Subcutaneous abdominal adipose tissue (tissue), 5 donors: ENCODE results near the gene TMEM120B.

Experiments used
- H3K27ac ChIP-seq: one replicate; pipeline ENCODE4 v1.7.0; 2013; ENCODE audit warnings: low read depth, mild to moderate bottlenecking, inconsistent platforms, low read length, moderate library complexity
- H3K27me3 ChIP-seq, 5 donors: one replicate each; pipeline ENCODE4 v1.7.0; 2013; ENCODE audit warnings: low read length in 5 of 5, inconsistent platforms in 1 of 5; ENCODE audit not compliant: control insufficient read depth in 5 of 5, insufficient read depth in 4 of 5
- H3K36me3 ChIP-seq, 5 donors: one replicate each; pipeline ENCODE4 v1.7.0; 2013; ENCODE audit warnings: low read length in 5 of 5; ENCODE audit not compliant: control insufficient read depth in 5 of 5, insufficient read depth in 5 of 5
- H3K4me1 ChIP-seq, 5 donors: one replicate each; pipeline ENCODE4 v1.7.0; 2013; ENCODE audit warnings: low read length in 5 of 5, mild to moderate bottlenecking in 3 of 5, moderate library complexity in 1 of 5; ENCODE audit not compliant: control insufficient read depth in 5 of 5, insufficient read depth in 5 of 5
- H3K4me3 ChIP-seq, 5 donors: one replicate each; pipeline ENCODE4 v1.7.0; 2013; ENCODE audit warnings: low read length in 5 of 5, low read depth in 1 of 5
- H3K9ac ChIP-seq, 5 donors: one replicate each; pipeline ENCODE4 v1.7.0; 2013; ENCODE audit warnings: low read length in 5 of 5, mild to moderate bottlenecking in 4 of 5, moderate library complexity in 3 of 5
- H3K9me3 ChIP-seq, 5 donors: one replicate each; pipeline ENCODE4 v1.7.0; 2013; ENCODE audit warnings: low read length in 5 of 5; ENCODE audit not compliant: control insufficient read depth in 5 of 5
- donor health status: healthy.
- donor health status: healthy.
- donor health status: healthy.
- donor health status: healthy.
- donor health status: healthy.

TMEM120B gene

DNA sequence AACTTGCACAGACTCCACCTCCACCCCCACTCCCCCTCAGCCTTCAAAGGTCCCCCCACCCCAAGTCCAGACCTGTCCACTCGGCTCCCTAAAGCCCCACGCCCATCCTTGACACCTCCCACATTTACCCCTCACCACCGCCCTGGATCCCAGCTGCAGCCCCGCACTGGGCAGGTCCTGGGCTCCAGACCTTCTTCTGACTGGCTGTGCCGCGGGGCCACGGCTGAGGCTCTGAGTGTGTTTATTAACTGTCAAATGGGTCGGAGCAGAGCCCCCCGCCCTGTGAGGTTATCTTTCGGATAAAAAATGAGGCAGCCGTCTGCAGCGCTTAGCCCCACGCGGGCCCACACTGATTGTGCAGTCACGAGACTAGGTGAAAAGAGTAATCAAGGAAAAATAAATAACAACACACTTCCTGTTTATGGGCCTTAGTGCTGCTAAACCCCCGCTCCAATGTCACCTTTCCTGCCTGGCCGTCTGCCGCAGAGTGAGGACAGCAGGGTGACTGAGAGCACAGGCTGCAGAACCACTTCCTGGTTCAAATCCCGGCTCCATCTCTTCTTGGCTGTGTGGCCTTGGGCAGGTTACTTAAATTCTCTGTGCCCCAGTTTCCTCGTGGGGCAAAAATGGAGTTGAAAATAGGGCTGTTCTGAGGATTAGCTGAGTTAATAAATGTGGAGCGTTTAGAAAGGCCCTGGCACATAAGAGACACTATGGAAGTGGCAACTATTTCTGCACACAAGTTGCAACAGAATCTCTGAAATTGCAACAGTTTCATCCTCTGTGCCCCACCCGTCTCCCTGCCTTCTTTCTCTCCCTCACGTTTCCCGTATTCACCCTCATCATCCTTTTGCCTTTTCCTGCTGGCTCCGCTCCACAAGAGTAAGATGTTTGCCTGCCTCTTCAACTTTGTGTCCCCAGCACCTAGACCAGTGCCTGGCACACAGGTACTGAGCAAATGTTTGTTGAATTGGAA lies 100.7 kb downstream of the TMEM120B start:
- Histone ChIP-seq H3K27ac (peak overlapping the region; percentile 92), H3K4me3 (peak overlapping the region; percentile 61 to 93 (median 75)), H3K27me3 (no peaks in the 10 kb centered on the region), H3K4me1 (peaks cover 8 to 39% (median 36%) of the 10 kb centered on the region in 5 donors), H3K9me3 (no peaks in the 10 kb centered on the region), H3K9ac (peak overlapping the region in 1 of 5 donors; percentile 22), H3K36me3 (peaks cover 4 to 73% (median 65%) of the 10 kb centered on the region in 5 donors)

- Histone ChIP-seq H3K9me3 (no peaks in the 10 kb centered on the region), H3K27ac (no peak overlapping the region), H3K4me1 (peaks cover 8 to 37% (median 36%) of the 10 kb centered on the region in 5 donors), H3K36me3 (peaks cover 4 to 67% (median 61%) of the 10 kb centered on the region in 5 donors), H3K9ac (no peak overlapping the region), H3K27me3 (no peaks in the 10 kb centered on the region), H3K4me3 (no peak overlapping the region)
Measured at GRCh38 chr12:121813951-121814350, 101.4 kb downstream of the TMEM120B start.

DNA sequence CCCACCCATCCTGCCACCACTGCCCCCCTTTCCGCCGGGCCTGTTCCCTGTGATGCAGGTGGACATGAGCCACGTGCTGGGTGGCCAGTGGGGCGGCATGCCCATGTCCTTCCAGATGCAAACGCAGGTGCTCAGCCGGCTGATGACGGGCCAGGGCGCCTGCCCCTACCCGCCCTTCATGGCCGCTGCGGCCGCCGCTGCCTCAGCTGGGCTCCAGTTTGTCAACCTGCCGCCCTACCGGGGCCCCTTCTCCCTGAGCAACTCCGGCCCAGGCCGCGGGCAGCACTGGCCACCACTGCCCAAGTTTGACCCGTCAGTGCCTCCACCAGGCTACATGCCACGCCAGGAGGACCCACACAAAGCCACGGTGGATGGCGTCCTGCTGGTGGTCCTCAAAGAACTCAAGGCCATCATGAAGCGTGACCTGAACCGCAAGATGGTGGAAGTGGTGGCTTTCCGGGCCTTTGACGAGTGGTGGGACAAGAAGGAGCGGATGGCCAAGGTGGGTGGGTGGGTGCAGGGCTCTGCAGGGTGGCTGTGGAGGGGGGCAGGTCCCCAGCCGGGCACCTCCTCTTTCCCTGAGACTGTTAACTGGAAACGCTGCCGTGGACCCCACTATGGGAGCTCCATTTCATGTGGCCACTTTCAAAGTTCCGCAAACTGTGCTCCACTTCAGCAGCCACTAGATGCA lies 102.0 kb downstream of the TMEM120B start:
- no peaks in the 10 kb centered on the region for H3K9me3 ChIP-seq
- no peak overlapping the region for H3K4me3 ChIP-seq
- H3K27ac ChIP-seq: no peak overlapping the region
- peaks cover 8 to 37% (median 36%) of the 10 kb centered on the region in 5 donors for H3K4me1 ChIP-seq
- peaks cover 4 to 67% (median 60%) of the 10 kb centered on the region in 5 donors for H3K36me3 ChIP-seq
- H3K27me3 ChIP-seq: no peaks in the 10 kb centered on the region
- no peak overlapping the region for H3K9ac ChIP-seq

- Histone ChIP-seq H3K4me3 (no peak overlapping the region), H3K27me3 (no peaks in the 10 kb centered on the region), H3K4me1 (peaks cover 8 to 36% (median 36%) of the 10 kb centered on the region in 5 donors), H3K27ac (no peak overlapping the region), H3K9me3 (no peaks in the 10 kb centered on the region), H3K36me3 (peaks cover 4 to 67% (median 60%) of the 10 kb centered on the region in 5 donors), H3K9ac (no peak overlapping the region)
Measured at GRCh38 chr12:121815263-121815662, 102.7 kb downstream of the TMEM120B start.

GRCh38 chr12:121816925-121817647 lies 104.5 kb downstream of the TMEM120B start:
- peaks cover 4 to 76% (median 63%) of the 10 kb centered on the region in 5 donors for H3K36me3 ChIP-seq
- H3K9me3 ChIP-seq: no peaks in the 10 kb centered on the region
- H3K27ac ChIP-seq: no peak overlapping the region
- H3K4me1 ChIP-seq: peaks cover 1 to 19% (median 19%) of the 10 kb centered on the region in 5 donors
- H3K27me3 ChIP-seq: no peaks in the 10 kb centered on the region
- H3K9ac ChIP-seq: no peak overlapping the region
- no peak overlapping the region for H3K4me3 ChIP-seq

DNA sequence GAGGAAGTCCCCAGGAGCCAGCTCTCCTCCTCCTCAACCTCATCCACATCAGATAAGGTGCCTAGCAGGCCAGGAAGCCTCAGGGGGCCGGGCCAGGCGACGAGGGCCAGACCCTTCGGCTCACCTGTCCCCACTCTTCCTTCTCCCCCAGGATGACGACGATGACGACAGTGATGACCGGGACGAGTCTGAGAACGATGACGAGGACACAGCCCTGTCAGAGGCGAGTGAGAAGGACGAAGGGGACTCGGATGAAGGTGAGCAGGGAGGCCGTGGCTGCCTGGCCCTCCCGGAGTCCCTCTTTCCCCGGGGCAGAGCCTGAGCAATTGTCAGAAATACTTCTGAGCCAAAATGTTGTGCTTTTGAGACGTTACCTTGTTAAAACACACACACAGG lies 105.1 kb downstream of the TMEM120B start:
- Histone ChIP-seq H3K4me3 (no peak overlapping the region), H3K9ac (no peak overlapping the region), H3K9me3 (no peaks in the 10 kb centered on the region), H3K27ac (no peak overlapping the region), H3K36me3 (peaks cover 4 to 82% (median 69%) of the 10 kb centered on the region in 5 donors), H3K27me3 (no peaks in the 10 kb centered on the region), H3K4me1 (peaks cover 1 to 14% (median 13%) of the 10 kb centered on the region in 5 donors)

GRCh38 chr12:121819212-121819949 lies 106.8 kb downstream of the TMEM120B start:
- Histone ChIP-seq H3K27ac (no peak overlapping the region), H3K36me3 (peaks cover 4 to 89% (median 79%) of the 10 kb centered on the region in 5 donors), H3K9me3 (no peaks in the 10 kb centered on the region), H3K27me3 (no peaks in the 10 kb centered on the region), H3K4me3 (no peak overlapping the region), H3K9ac (no peak overlapping the region), H3K4me1 (no peaks in the 10 kb centered on the region)

DNA sequence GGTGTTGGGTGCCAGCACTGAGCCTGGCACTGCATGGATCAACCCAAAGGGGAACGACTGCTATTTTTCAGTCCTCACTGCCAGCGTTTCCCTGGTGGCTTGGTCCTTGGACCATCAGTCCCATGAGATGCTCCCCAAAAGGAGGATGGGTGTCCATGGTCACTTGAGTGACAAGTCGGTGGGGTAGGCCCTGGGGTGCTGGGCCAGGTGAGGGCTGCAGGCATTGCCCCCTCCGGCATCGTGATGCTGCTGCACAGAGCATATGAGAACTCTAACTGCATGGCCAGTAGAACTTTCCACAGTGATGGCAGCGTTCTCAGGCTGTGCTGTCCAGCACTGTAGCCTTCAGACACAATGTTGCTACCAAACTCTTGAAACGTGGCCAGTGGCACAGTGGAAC lies 107.5 kb downstream of the TMEM120B start:
- no peaks in the 10 kb centered on the region for H3K27me3 ChIP-seq
- peaks cover 4 to 88% (median 73%) of the 10 kb centered on the region in 5 donors for H3K36me3 ChIP-seq
- no peak overlapping the region for H3K4me3 ChIP-seq
- H3K9me3 ChIP-seq: no peaks in the 10 kb centered on the region
- H3K27ac ChIP-seq: no peak overlapping the region
- no peak overlapping the region for H3K9ac ChIP-seq
- H3K4me1 ChIP-seq: no peaks in the 10 kb centered on the region

GRCh38 chr12:121822393-121823100 lies 110.0 kb downstream of the TMEM120B start:
- H3K27me3 ChIP-seq: no peaks in the 10 kb centered on the region
- peaks cover 0 to 81% (median 62%) of the 10 kb centered on the region in 5 donors for H3K36me3 ChIP-seq
- H3K4me1 ChIP-seq: peaks cover 0 to 7% (median 3%) of the 10 kb centered on the region in 5 donors
- H3K4me3 ChIP-seq: no peak overlapping the region
- no peak overlapping the region for H3K27ac ChIP-seq
- H3K9me3 ChIP-seq: no peaks in the 10 kb centered on the region
- no peak overlapping the region for H3K9ac ChIP-seq
